ENCODE results near the gene RAB7A.

RAB7A gene

DNA sequence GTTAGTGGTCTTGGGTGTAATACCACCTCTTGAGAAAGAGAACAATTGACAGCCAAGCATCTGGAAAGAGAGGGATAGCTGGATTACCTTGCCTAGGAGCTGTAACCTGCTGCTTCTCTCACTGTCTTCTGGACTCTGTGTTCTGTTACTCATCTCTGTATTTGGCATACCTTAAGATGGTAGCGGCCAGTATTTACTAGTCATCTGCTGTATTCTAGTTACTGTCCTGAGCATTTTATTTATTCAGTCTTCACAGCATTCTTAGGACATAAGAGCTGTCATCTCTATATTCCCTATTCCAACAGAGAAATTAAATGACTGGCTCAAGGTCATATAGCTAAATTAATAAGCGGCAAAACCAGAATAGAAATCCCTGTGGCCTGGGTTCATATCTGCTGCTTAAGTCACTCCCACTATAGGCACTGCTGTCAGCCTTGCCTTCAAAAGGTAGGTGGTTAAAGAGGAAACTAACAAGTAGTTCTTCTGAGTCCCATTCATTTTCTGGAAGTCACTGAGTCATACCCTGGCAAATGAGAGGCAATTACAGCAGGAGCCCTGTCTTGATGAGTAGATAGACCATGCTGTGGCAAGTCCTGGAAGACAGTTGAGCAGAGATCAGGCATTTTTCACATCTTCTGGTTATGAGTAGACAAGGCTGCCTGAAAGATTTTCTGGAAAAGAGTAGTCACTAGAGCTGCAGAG is 68.2 kb downstream of the RAB7A start:
- DNase-seq = no peak

DNA sequence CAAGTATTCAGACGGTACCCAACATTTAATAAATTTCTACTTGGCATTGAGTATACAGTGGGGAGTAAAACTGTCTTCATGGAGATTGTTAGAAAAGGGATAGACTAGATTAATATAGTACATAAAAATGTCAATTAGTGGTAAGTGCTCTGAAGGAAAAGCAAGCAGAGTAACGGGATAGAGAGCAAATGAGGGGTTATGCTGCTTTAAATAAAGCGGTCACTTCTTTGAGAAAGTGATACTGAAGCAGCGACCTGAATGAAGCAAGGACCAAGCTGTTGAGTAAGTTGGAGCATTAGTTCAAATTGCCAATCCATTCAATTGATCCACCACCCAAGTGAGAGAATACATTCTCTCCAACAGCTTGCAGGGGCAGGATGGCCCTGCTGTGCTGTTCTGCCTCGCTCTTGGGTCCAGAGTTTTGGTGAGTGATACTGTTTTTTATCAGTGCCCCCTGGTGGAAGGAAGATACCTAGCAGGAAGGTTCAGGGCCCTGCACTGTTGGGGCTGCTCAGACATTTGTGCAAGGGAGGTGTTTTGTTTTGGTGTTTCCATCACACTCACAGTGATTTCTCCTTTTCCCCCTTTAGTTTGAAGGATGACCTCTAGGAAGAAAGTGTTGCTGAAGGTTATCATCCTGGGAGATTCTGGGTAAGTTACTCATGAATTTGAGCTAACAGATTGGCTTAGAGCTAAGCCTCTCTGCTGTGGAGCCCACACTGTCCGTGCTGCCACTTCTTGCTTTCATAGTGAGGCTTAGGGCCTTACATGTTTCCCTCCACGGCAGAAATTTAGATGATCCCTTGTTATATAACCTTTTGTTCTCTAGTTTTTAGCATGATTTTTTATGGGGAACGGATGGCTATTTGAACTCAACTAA is 69.0 kb downstream of the RAB7A start:
- peak; percentile 30 to 86 for DNase-seq

DNA sequence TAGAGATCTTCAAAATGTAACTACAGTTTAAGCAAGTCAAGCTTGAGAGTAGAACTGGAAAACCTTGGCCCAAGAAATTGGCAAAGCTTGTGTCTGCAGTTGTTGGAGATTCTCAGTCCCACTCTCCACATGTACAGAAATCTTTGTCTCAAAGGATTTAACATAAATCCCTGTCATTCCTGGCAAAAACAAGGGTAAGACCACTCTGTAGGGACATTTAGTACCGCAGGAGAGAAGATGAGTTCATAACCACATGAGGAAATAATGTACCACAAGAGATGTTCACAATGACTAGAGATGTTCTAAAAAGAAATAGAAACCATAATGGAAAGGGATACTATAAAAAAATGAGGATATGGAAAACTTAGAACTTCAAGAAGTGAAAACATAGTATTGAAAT is 73.7 kb downstream of the RAB7A start:
- DNase-seq = no peak

DNA sequence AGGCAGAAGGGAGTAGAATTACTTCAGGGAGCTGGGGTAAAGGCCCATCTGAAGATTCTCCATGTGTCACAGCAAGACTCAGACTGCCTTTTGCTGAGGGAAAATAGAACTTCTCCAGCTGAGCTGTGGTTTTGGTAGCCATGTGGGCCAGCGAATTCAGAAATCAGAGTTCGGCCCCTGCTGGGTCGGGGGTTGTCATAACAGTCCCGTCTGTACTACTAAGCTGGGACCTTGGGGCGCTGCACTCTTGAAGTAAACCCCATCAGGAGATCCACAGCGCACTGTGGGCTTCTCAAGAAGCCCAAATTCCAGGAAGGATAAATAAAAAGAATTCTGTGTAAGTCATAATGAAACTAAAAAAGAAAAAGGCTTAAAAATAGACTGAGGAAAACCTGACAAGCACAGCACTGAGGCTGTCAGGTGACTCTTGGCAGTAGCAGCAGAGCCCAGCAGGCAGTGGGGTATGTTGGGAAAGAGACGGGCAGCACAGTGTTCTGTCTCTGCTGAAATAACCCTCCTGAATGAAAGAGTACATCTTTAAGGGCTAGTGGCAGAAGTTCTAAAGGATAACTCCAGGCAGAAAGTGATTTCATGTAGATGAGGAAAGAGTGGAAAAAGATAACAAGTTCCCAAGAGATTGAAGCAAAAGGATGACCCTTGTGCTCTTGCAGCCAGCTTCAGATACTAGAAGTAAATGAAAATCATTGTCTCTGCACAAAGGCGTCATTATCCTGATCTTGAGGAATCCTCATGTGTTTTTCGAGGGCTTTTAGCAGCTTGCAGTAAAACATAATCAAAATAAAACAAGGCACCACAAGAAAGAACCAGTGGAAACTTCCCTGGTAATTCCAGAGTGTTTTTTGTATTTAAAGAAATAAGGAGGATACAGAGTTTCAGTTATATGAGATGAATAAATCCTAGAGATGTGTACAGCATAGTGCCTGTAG is 74.5 kb downstream of the RAB7A start:
- DNase-seq = no peak

DNA sequence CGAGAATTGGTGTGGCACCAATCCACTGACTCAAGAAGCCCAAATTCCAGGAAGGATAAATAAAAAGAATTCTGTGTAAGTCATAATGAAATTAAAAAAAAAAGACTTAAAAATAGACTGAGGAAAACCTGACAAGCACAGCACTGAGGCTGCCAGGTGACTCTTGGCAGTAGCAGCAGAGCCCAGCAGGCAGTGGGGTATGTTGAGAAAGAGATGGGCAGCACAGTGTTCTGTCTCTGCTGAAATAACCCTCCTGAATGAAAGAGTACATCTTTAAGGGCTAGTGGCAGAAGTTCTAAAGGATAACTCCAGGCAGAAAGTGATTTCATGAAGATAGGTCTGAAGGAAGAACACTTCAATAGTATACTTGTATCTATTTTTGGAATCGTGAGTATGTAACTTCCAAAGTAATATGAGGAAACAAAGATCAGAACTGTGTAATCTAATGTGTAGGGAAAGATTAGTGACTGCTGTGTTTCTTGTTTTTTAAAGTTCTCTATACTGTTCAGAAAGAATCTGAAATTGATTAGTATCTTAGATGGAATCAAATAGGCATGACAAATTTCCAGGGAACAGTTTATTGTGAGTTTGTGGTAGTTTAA is 75.9 kb downstream of the RAB7A start:
- DNase-seq = no peak

DNA sequence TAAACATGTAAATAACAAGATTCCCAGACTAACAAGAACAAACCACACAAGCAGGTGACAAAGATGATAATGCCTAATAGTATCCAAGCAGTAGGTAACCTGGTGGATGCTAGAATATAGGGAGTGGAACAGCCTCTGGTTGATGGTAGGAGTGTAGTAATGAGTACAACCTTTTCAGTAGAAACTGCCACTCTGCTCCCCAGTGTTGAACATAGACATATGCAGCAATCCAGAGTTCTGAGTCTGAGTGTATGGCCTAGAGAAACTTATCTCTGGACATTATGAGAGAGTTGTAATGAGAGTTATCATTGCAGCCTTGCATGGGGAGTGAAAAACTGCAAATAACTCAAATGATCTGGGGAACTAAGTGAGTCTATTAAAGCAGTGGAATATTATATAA is 77.3 kb downstream of the RAB7A start:
- no peak for DNase-seq

DNA sequence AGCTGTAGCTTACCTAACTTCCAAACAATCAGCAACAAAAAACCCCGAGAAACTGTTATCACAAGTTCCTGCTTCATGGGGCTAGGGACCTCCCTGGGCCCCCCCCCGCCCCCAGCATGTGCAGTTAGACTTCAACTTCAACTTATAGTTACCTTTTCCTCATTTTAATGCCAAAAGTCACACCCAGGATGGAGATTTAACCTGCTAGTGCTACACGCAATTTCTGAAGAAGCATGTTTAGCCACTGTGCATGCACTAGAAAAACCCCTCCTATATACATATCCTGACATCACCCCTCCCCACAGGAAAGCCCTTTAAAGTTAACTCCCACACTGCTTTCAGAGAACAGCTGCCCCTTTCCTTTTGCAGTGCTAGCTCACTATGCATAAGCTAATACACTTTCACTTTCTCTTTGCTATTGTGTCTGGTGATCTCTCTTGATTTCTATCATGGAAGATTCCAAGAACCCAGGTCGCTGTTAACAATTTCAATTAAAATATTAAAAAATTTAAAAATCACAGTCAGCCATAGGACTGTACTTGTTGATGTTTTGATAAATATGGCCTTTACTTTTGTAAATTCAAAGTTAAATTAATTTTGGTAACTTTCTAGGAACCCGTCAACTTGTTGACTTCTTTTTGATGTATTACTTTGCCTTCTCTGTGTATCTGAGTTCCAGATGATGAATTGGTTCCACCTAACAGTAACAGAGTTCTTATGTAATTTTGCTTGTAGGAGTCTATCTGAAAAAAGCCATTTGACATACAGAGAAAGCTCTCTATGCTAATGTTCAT is 78.2 kb downstream of the RAB7A start:
- no peak for DNase-seq

DNA sequence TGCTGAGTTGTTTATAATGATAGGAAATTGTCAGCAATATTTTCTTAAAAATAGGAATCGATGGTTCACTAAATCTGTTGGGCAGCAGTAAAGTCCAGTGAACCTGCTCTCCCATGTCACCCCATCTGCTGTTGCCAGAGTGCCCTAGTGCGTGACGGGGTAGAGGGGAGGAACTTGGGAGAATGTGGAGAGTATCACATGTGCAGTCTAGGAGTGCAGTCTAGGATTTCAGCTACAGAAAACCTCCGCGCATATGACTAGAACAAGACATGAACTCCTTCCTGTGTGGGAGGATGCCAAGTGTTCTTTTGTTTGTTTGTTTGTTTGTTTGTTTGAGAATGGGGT is 78.8 kb downstream of the RAB7A start:
- DNase-seq = no peak

DNA sequence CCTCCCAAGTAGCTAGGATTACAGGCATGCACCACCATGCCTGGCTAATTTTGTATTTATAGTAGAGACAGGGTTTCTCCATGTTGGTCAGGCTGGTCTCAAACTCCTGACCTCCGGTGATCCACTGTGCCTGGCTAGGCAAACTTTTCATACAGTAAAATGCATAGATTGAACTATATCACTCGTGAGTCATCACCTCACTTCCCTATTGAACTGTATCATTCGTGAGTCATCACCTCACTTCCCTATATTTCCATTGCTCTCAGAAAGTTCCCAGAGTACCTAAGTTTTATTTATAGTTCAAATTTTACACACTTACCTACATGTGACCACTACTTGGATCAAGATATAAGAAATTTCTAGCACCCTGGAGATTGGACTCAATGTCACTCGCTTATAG is 79.8 kb downstream of the RAB7A start:
- DNase-seq = no peak

DNA sequence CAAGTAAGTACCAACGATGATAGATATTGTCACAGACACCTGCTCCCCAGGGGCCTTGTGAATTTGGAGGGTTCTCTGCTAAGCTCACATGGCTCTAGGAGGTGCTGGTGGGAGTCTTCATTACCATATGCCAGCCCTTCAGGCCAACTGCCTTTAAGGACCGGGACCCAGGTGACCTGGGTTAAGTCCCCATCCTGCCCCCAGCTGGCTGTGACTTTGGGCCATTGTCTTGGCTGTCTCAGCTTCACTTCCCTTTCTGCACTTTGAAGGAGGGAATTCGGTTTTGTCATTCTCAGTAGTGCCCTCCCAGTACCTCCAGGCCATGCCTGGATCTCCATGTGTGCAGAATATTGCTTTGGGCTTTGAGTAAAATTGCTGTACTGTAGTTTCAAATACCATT is 80.6 kb downstream of the RAB7A start:
- DNase-seq = no peak

DNA sequence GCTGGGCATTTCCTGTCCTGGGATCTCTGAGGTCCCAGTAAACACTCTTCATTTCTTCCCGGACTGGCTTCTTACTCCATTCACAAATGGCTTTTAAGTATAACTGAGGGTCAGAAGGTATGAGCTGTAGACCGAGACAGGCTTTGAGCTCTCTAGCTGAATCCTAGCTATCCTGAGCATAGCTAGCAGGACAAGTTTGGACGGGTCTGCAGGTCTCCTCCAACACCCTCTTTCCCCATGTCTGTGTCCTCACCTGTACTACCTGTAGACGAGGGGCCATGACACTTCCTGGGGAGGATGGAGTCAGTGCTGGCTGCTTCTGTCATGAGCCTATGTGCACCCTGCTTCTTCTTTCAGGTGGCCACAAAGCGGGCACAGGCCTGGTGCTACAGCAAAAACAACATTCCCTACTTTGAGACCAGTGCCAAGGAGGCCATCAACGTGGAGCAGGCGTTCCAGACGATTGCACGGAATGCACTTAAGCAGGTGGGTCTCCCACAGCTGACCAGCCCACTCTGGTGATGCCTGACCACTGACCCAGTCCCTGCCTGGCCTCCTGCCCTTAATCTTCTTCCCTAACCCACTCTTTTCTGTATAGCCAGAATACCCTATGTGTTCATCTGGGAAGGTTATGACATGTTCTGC is 81.3 kb downstream of the RAB7A start:
- no peak for DNase-seq

DNA sequence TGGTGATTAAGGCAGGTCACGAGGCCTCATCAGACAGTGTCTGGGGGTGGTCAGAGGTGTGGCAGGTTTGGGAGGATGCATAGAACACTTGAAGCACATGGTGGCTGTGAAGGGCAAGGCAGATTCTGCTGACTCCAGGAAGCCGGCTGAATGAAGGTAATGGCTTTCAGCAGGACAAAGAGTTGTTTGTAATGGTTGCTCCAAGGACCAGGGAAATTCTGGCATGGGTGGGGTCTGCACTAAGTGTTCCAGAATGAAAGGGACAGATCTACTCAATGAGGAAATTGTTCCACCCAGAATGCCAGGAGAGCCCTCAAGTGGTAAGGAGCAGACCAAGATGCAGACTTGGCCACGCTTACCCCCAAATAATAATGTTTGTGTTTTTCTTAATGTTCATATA is 82.7 kb downstream of the RAB7A start:
- no peak for DNase-seq

DNA sequence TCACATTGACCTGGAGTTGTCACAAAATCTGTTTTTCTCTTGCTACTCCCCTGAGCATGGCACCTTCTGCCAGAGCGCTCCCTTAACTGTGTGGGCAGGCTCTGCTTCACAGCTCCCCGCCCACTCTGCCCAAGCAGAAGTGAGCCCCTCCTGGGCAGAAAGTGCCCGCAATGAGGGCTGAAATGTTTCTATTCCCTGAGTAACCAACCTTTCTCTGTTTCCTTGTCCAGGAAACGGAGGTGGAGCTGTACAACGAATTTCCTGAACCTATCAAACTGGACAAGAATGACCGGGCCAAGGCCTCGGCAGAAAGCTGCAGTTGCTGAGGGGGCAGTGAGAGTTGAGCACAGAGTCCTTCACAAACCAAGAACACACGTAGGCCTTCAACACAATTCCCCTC is 87.1 kb downstream of the RAB7A start:
- DNase-seq = no peak

DNA sequence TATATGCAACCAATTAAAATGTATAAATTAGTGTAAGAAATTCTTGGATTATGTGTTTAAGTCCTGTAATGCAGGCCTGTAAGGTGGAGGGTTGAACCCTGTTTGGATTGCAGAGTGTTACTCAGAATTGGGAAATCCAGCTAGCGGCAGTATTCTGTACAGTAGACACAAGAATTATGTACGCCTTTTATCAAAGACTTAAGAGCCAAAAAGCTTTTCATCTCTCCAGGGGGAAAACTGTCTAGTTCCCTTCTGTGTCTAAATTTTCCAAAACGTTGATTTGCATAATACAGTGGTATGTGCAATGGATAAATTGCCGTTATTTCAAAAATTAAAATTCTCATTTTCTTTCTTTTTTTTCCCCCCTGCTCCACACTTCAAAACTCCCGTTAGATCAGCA is 88.1 kb downstream of the RAB7A start:
- DNase-seq = no peak

DNA sequence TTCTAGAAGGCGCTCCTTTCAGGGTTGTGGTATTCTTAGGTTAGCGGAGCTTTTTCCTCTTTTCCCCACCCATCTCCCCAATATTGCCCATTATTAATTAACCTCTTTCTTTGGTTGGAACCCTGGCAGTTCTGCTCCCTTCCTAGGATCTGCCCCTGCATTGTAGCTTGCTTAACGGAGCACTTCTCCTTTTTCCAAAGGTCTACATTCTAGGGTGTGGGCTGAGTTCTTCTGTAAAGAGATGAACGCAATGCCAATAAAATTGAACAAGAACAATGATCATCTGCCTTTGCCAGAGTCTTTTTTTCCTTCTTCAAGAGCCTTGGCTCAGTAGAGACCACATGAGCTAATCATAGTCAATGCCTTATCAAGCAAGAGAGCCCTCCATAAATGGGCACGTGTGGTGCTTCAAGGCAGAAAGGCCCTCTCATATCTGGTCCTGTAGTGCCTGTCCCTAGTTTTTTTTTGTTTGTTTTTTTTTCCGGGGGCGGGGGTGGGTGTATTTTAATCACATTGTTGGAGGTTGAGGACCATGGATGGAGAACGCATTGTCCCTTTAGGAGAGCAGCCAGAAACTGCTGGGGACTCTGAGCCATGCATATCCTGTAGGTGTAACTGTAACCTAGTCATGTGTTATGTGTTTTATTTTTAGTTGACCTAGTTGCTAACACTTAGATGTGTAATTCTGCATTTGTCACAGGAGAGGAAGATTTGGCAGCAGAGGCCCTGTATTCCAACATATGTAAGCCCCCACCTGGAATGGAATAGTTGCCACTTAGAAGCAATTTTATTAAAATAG is 88.7 kb downstream of the RAB7A start:
- DNase-seq = no peak

DNA sequence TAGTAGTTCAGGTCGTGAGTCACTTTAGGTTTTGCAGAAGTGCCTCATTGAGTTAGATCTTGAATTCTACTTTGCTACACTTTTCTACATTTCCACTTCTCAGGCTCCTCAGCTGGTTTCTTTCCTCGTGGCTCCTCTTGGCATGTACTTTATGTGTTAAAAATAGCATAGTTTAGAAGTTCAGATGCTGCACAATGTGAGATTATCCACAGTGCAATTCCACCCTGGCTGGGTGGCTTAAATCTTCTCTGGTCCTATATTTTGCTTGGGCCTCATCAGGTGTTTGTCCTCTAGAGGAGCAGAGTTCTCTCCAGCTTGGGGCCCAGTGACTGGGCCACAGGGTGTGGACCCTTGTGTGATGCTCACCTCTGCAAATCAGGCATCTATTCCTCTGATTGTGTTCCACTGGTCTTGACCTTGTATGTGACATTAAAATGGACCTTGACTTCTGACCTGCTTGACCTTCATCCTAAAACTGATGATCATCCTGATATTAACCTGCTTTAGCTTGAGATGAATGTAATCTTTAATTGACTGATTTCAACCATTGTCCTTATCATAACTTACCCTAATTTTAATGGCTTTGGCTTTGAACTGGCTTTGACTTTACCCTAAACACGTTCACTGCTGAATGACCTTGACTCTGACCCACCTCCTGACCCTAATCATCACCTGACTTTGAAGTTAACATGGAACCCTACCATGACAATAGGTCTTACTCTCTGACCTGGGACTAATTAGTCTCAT is 89.5 kb downstream of the RAB7A start:
- no peak for DNase-seq

DNA sequence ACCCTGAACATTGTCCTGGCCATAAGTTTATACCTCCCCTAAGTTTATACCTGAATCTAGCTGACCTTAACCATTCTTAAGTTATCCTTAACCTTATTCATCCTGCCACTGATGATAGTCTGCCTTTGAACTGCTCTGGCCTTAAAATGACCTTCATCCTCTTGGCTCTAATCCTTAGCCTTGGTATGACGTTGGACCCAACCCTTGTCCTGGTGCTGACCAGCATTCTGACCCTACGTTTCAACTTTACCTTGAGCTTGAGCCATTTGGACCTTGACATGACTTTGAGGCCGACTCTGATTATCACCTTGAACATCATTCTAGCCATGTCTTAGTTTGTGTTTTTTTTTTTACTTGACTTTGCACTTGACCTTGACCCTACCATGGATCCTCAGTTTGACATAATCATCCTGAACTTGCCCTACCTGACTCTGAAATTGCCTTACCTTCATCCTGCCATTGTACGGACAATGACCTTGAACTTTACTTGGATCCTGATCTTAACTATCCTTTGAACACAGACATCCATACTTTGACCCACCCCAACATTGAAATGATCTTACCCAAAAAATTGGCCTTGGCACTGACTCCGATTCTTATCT is 92.3 kb downstream of the RAB7A start:
- no peak for DNase-seq

DNA sequence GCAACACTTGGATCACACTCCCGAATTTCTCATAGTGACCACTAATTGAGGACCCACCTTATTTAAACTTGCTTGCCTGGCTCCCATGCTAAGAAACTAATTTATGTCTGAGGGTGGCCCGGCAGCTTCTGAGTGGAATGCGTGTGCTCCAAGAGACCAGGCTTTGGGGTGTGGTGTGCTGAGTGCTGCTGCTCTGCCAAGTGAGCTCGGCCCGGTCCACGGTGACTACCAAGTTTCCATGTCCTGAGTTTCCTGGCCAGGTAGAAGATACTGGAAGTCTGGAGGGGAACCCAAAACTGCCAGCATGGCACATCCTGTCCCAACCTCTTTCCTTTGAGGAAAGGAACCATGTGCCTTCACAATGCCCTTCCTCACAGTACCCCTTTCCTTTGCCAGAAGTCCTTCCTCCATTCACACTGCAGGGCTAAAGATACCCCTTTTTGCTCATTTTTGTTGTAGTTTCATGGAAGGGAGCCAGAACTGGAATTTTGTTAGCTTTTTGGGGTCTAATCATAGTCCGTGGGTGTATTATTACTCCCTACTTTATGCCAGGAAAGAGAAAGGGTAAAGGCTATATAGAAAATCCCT is 94.4 kb downstream of the RAB7A start:
- no peak for DNase-seq

DNA sequence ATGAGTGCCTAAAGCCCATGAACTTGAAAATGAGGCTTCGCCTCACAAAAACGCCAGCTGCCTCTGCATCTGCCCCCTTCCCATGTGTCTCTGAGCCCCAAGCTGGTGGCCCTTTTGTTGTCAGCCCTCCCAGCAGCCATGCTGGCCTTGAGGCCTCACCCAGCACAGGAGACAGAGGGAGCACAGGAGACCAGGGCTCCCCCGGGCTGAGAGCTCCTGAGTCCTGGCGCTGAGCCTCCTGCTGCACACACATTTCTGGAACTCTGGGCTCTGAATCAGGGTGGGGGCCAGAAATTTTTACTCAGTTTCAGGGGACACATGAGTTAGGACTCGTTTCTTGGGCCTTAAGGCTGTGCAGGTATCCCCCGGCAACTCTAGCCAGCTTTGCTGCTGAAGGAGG is 97.0 kb downstream of the RAB7A start:
- no peak for DNase-seq

Data from NCI-H526 (cell line).